Kidney epithelial cell (primary cell): ENCODE data around the gene HEXIM2. TPM values are rescaled to one million over a fixed set of nuclear protein-coding genes. Genes with fewer than 3 reads are reported as not detected.

Experiments
- DNase-seq: peaks from one replicate; pipeline ENCODE4 v3.0.0-alpha.2; 2010; ENCODE audit warnings: low read depth
- H3K27me3 ChIP-seq: 2 replicates; pipeline ENCODE4 v1.6.0; 2011; ENCODE audit warnings: low read length; ENCODE audit not compliant: control insufficient read depth, insufficient read depth
- H3K36me3 ChIP-seq: 2 replicates; pipeline ENCODE4 v1.5.1; 2011; ENCODE audit warnings: low read length; ENCODE audit not compliant: control insufficient read depth, insufficient read depth
- H3K4me3 ChIP-seq: 2 replicates; pipeline ENCODE4 v1.5.1; 2011; ENCODE audit warnings: low read depth, mild to moderate bottlenecking, control low read depth, low read length
- CTCF ChIP-seq: IDR thresholded peaks from 2 replicates; pipeline ENCODE4 v1.5.1; 2011; ENCODE audit warnings: mild to moderate bottlenecking, moderate library complexity, low read length, control low read depth, inconsistent platforms; ENCODE audit not compliant: insufficient read depth, poor library complexity, severe bottlenecking
- total RNA-seq: library from RNA; depleted of rRNA; stranded (reverse); fragments of >200 nt; gene quantifications from 2 replicates; pipeline ENCODE4 v1.2.3, GENCODE V29; 2015

Gene HEXIM2
- total RNA-seq, 1 donor from 2014 or later, result 10.4 TPM

GRCh38 chr17:45218895-45219661, 57.4 kb downstream of the HEXIM2 start:
- TF ChIP-seq CTCF, result peak; percentile 86
- DNase-seq, result no peak
- Histone ChIP-seq H3K4me3 (no peak overlapping the region), H3K36me3 (no peaks in the 10 kb centered on the region), H3K27me3 (peaks cover 2% of the 10 kb centered on the region)

Other genes starting within 250 kb of the HEXIM2 start
- not detected in 2 replicates for gene GFAP, start 246.4 kb upstream of the HEXIM2 start, total RNA-seq
- 1.4 and 2.8 TPM in 2 replicates for gene KIF18B, start 214.1 kb upstream of the HEXIM2 start, total RNA-seq
- 0.08 TPM in 1 of 2 replicates, not detected in the other for gene C1QL1, start 193.6 kb upstream of the HEXIM2 start, total RNA-seq
- 61.5 and 65.9 TPM in 2 replicates for gene DCAKD, start 110.2 kb upstream of the HEXIM2 start, total RNA-seq
- gene NMT1, start 100.6 kb upstream of the HEXIM2 start, total RNA-seq, result 68.0 and 82.0 TPM in 2 replicates
- gene PLCD3, start 29.4 kb upstream of the HEXIM2 start, total RNA-seq, result 54.5 and 61.9 TPM in 2 replicates
- gene ACBD4, start 26.2 kb upstream of the HEXIM2 start, total RNA-seq, result 7.1 and 8.2 TPM in 2 replicates
- gene HEXIM1, start 13.4 kb upstream of the HEXIM2 start, total RNA-seq, result 17.9 and 20.0 TPM in 2 replicates
- gene FMNL1, start 60.0 kb downstream of the HEXIM2 start, total RNA-seq, result 26.0 and 27.5 TPM in 2 replicates
- gene SPATA32, start 100.2 kb downstream of the HEXIM2 start, total RNA-seq, result not detected in 2 replicates
- 3.8 and 5.4 TPM in 2 replicates for gene MAP3K14, start 155.1 kb downstream of the HEXIM2 start, total RNA-seq